Measurements from ENCODE around the gene SLC19A2. TPM values are rescaled to one million over a fixed set of nuclear protein-coding genes. Genes with fewer than 3 reads are reported as not detected.

The SLC19A2 gene
- total RNA-seq, 4 donors from 2014 or later = 7.2 to 14.9 (median 10.9) TPM

DNA sequence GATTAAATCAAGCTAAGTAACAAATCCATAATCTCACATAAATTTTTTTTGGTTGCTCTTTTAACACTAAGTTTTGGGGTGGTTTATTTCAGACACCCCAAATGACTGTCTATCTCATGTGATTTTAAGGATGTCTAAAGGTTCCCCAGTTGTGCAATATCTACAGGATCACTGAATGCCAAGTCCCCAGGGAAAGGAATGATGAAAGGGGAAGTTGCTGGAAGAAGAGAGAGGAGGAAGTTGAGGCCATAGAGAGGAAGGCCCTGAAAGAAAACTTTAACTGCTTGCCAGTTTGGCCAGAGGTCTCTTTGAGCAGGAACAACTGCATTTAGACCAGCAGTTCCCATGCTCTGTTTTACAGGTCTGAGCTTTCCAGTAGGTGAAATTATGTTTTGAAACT lies 27.5 kb upstream of the SLC19A2 start:
- no peak overlapping the region for H3K27ac ChIP-seq
- H3K36me3 ChIP-seq = no peaks in the 10 kb centered on the region
- no peak overlapping the region for H3K4me3 ChIP-seq
- TF ChIP-seq POLR2A (IDR thresholded peaks at IDR 0.05) (no peak), CTCF (IDR thresholded peaks at IDR 0.05) (no peak)
- H3K9me3 ChIP-seq = no peaks in the 10 kb centered on the region
- peaks cover 0 to 9% (median 2%) of the 10 kb centered on the region in 4 donors for H3K4me1 ChIP-seq
- no peak for DNase-seq
- H3K27me3 ChIP-seq = no peaks in the 10 kb centered on the region

DNA sequence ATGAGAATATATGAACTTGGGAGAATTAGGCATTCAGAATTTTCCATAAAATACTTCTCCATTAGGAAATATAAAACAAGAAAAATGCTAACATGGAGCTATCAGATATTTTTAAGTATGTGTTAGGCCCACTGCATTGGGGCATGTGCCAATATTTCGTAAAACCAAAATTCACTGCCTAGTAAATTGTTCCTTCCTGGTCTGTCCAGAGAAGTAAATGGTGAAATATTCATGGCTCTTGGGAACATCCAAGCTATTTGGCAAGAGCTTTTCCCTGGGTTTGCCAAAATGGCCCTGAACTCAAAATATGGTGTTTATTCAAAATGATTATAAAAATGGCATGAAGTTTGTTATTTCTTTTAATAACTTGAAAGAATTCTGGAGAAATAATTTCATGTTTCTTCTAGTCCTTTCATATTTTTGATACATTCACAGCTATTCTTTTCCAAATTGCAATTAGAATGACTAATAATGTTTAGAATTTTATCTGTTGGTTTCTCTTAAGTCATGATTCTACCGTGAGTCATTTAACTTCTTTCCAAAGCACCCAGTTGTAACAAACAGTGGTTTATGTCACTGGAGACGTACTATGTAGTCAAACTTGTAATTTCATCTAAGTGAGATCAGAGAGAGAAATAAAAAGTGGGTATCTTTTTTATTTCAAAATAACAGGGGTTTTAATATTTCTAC lies 25.7 kb upstream of the SLC19A2 start:
- Histone ChIP-seq H3K27me3 (no peaks in the 10 kb centered on the region), H3K27ac (peak overlapping the region in 2 of 4 donors; percentile 28 to 39)

GRCh38 chr1:169510060-169510459 lies 24.3 kb upstream of the SLC19A2 start:
- no peak overlapping the region for H3K4me3 ChIP-seq
- H3K36me3 ChIP-seq = no peaks in the 10 kb centered on the region
- H3K9me3 ChIP-seq = no peaks in the 10 kb centered on the region
- H3K4me1 ChIP-seq = peaks cover 0 to 12% (median 6%) of the 10 kb centered on the region in 4 donors
- H3K27ac ChIP-seq = no peak overlapping the region
- H3K27me3 ChIP-seq = no peaks in the 10 kb centered on the region
- TF ChIP-seq CTCF (IDR thresholded peaks at IDR 0.05) = no peak
- no peak for TF ChIP-seq POLR2A (IDR thresholded peaks at IDR 0.05)
- DNase-seq = no peak

More for the DNA sequence above, 25.7 kb upstream of the SLC19A2 start:
- peaks cover 0 to 12% (median 6%) of the 10 kb centered on the region in 4 donors for H3K4me1 ChIP-seq
- H3K9me3 ChIP-seq = no peaks in the 10 kb centered on the region
- no peak overlapping the region for H3K4me3 ChIP-seq
- TF ChIP-seq CTCF (IDR thresholded peaks at IDR 0.05) = no peak
- no peak for TF ChIP-seq POLR2A (IDR thresholded peaks at IDR 0.05)
- H3K36me3 ChIP-seq = no peaks in the 10 kb centered on the region
- DNase-seq = no peak

GRCh38 chr1:169509354-169509753 lies 23.6 kb upstream of the SLC19A2 start:
- Histone ChIP-seq H3K9me3 (no peaks in the 10 kb centered on the region), H3K4me1 (peaks cover 0 to 12% (median 6%) of the 10 kb centered on the region in 4 donors), H3K36me3 (no peaks in the 10 kb centered on the region), H3K27ac (no peak overlapping the region), H3K27me3 (no peaks in the 10 kb centered on the region), H3K4me3 (no peak overlapping the region)
- DNase-seq = no peak
- TF ChIP-seq POLR2A (IDR thresholded peaks at IDR 0.05) (no peak), CTCF (IDR thresholded peaks at IDR 0.05) (no peak)

GRCh38 chr1:169508432-169509338 lies 22.9 kb upstream of the SLC19A2 start:
- H3K36me3 ChIP-seq = no peaks in the 10 kb centered on the region
- H3K4me1 ChIP-seq = peaks cover 0 to 12% (median 6%) of the 10 kb centered on the region in 4 donors
- no peak for DNase-seq
- H3K27me3 ChIP-seq = no peaks in the 10 kb centered on the region
- no peak overlapping the region for H3K4me3 ChIP-seq
- H3K9me3 ChIP-seq = no peaks in the 10 kb centered on the region
- H3K27ac ChIP-seq = no peak overlapping the region
- no peak for TF ChIP-seq POLR2A (IDR thresholded peaks at IDR 0.05)
- TF ChIP-seq CTCF (IDR thresholded peaks at IDR 0.05) = no peak

Data from Peyer's patch (tissue), 4 donors.